BE2C (cell line): ENCODE results near the gene GDF2.

Experiments
- DNase-seq: peaks from one replicate; pipeline ENCODE4 v3.0.0-alpha.2; 2020
- H3K27me3 ChIP-seq: fragments of 250-450 bp; sonication (Bioruptor Pico); 2 replicates; pipeline ENCODE4 v1.5.1; 2020; ENCODE audit warnings: mild to moderate bottlenecking
- H3K36me3 ChIP-seq: fragments of 250-450 bp; sonication (Bioruptor Pico); 2 replicates; pipeline ENCODE4 v1.5.1; 2020; ENCODE audit warnings: mild to moderate bottlenecking
- H3K4me1 ChIP-seq: fragments of 250-450 bp; sonication (Bioruptor Pico); 2 replicates; pipeline ENCODE4 v1.5.1; 2020
- H3K4me3 ChIP-seq: 2 replicates; pipeline ENCODE4 v1.5.1; 2011; ENCODE audit warnings: low read depth, low read length
- H3K9me3 ChIP-seq: fragments of 250-450 bp; sonication (Bioruptor Pico); 2 replicates; pipeline ENCODE4 v1.5.1; 2020
- TF ChIP-seq, protein P1 (sequence below): IDR thresholded peaks from 2 replicates; pipeline ENCODE4 v1.5.1; 2012; ENCODE audit warnings: mild to moderate bottlenecking, low read depth, low read length

Gene GDF2

GRCh38 chr10:47362199-47362598 lies 39.9 kb downstream of the GDF2 start:
- Histone ChIP-seq H3K36me3 (no peaks in the 10 kb centered on the region), H3K27me3 (no peaks in the 10 kb centered on the region), H3K4me1 (no peaks in the 10 kb centered on the region), H3K9me3 (no peaks in the 10 kb centered on the region), H3K4me3 (no peak overlapping the region)
- TF ChIP-seq, protein P1, sequence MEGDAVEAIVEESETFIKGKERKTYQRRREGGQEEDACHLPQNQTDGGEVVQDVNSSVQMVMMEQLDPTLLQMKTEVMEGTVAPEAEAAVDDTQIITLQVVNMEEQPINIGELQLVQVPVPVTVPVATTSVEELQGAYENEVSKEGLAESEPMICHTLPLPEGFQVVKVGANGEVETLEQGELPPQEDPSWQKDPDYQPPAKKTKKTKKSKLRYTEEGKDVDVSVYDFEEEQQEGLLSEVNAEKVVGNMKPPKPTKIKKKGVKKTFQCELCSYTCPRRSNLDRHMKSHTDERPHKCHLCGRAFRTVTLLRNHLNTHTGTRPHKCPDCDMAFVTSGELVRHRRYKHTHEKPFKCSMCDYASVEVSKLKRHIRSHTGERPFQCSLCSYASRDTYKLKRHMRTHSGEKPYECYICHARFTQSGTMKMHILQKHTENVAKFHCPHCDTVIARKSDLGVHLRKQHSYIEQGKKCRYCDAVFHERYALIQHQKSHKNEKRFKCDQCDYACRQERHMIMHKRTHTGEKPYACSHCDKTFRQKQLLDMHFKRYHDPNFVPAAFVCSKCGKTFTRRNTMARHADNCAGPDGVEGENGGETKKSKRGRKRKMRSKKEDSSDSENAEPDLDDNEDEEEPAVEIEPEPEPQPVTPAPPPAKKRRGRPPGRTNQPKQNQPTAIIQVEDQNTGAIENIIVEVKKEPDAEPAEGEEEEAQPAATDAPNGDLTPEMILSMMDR, result no peak
- DNase-seq, result no peak

DNA sequence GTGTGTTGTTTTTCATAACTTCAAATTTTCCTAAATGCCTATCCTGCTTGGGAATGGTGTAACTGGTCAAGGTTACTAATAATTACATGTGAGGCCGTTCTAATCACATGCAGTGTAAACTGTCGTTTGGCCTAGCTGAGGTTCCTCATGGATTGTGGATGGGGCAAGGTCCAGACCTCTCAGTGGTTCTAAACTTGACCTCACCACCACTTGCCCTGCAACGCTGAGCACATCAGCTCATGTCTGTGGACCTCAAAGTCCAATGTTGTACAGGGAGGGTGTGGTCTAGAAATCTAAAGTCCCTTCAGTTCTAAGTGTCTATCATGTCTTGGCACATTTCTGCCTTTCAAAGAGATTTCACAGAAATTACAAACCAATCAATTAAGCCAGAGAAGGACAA lies 41.5 kb downstream of the GDF2 start:
- no peaks in the 10 kb centered on the region for H3K27me3 ChIP-seq
- H3K4me3 ChIP-seq, result no peak overlapping the region
- H3K9me3 ChIP-seq, result no peaks in the 10 kb centered on the region
- no peak for DNase-seq
- H3K36me3 ChIP-seq, result no peaks in the 10 kb centered on the region
- no peaks in the 10 kb centered on the region for H3K4me1 ChIP-seq
- TF ChIP-seq, protein P1, result no peak

- TF ChIP-seq, protein P1, result no peak
- Histone ChIP-seq H3K9me3 (no peaks in the 10 kb centered on the region), H3K4me3 (no peak overlapping the region), H3K27me3 (no peaks in the 10 kb centered on the region), H3K36me3 (no peaks in the 10 kb centered on the region), H3K4me1 (no peaks in the 10 kb centered on the region)
- no peak for DNase-seq
These were observed 42.1 kb downstream of the GDF2 start for GRCh38 chr10:47364366-47364765.

DNA sequence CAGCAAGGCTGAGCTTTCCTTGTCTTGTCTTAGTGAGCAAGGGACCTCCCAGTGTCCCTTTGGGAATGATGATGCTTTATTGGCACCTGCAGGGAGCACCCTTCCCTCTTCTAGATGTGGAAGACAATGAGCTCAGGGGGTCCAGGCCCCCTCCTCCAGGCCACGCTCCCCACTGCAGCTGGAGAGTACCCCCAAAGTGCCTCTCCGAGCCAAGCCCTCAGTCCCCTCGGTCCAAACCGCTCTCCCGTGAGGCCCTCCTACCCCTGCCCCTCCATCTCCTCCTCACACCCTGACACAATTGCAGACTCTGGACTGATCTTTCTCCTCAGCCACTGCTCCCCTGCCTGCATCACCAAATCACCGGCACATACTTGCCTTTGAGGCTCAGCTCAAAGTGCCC lies 42.7 kb downstream of the GDF2 start:
- H3K27me3 ChIP-seq, result no peaks in the 10 kb centered on the region
- H3K4me1 ChIP-seq, result no peaks in the 10 kb centered on the region
- no peaks in the 10 kb centered on the region for H3K36me3 ChIP-seq
- no peak overlapping the region for H3K4me3 ChIP-seq
- DNase-seq, result no peak
- no peaks in the 10 kb centered on the region for H3K9me3 ChIP-seq
- TF ChIP-seq, protein P1, result no peak

DNA sequence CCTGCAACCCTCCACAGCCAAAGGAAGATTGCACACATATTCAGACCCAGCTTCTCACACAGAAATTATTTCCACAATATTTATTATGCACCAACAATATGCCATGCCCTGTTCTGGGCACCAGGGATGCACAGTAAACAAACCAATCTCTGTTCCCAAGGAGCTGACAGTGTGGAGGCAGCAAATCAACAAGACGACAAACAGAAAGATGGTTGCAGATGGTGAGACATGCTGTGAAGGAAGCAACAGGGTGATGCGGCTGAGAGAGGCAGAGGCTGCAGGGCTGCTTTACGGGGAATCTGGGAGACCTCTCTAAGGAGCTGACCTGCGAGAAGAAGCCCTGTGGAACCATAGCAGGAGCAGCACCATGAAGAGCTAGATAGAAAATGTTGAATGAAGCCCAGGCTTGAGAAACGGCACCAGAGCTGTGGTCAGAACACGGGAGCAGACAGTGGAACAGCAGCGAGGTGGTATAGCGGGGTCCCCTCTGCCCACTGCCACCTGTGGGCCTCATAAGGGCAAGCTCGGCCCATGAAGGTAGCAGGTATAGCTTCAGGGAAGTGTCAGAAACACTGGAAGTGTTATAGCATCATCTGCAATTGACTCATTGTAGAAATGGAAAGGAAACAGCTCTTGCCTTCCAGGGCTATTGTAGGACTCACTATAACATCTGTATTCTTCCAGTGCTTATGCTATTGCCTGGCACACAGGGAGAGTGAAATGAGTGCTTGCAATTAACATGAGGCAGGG lies 43.4 kb downstream of the GDF2 start:
- Histone ChIP-seq H3K9me3 (no peaks in the 10 kb centered on the region), H3K4me3 (no peak overlapping the region), H3K36me3 (no peaks in the 10 kb centered on the region), H3K4me1 (no peaks in the 10 kb centered on the region), H3K27me3 (no peaks in the 10 kb centered on the region)
- DNase-seq, result no peak
- TF ChIP-seq, protein P1, result no peak

DNA sequence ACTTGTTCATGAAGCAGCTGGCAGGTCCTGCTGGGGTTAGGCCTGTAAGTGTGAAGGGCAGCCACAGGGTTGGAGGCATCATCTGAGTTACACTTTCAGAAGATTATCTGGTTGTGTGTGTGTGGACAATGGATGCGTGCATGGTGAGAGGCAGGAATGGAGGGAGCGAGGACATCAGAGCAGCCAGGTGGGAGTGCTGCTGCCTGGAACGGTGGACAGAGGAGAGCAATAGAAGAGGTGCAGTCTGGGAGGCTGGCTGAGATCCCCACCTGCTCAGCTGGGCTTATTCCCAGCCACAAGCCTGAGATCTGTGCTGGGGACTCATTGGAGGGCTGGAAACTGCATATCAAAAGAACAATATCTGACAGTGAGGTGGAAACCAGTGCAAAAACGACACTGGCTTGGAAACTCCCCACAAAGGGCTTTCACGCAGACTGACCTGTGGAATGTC lies 44.0 kb downstream of the GDF2 start:
- Histone ChIP-seq H3K4me1 (no peaks in the 10 kb centered on the region), H3K4me3 (no peak overlapping the region), H3K9me3 (no peaks in the 10 kb centered on the region), H3K27me3 (no peaks in the 10 kb centered on the region), H3K36me3 (no peaks in the 10 kb centered on the region)
- TF ChIP-seq, protein P1, result no peak
- DNase-seq, result no peak
